Cardiac ventricle fibroblast (primary cell): ENCODE results near the gene ARL9. TPM values are rescaled to one million over a fixed set of nuclear protein-coding genes. Genes with fewer than 3 reads are reported as not detected.

Source experiments
- total RNA-seq: library from RNA; depleted of rRNA; stranded (reverse); fragments of >200 nt; gene quantifications from 2 replicates; pipeline ENCODE4 v1.2.3, GENCODE V29; 2015

Gene ARL9, protein sequence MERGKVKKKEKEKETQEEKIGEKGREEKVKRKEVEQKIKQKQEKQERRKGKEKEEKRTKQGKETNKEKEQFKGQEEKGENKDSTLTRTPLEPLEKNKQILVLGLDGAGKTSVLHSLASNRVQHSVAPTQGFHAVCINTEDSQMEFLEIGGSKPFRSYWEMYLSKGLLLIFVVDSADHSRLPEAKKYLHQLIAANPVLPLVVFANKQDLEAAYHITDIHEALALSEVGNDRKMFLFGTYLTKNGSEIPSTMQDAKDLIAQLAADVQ
- total RNA-seq: 0.62 and 1.2 TPM in 2 replicates

GRCh38 chr4:56505269-56506130, at the start of gene ARL9:
Gene ARL9 (plus strand): TSS chr4:56505791. CDS start chr4:56505863, 72 bp downstream.

DNA sequence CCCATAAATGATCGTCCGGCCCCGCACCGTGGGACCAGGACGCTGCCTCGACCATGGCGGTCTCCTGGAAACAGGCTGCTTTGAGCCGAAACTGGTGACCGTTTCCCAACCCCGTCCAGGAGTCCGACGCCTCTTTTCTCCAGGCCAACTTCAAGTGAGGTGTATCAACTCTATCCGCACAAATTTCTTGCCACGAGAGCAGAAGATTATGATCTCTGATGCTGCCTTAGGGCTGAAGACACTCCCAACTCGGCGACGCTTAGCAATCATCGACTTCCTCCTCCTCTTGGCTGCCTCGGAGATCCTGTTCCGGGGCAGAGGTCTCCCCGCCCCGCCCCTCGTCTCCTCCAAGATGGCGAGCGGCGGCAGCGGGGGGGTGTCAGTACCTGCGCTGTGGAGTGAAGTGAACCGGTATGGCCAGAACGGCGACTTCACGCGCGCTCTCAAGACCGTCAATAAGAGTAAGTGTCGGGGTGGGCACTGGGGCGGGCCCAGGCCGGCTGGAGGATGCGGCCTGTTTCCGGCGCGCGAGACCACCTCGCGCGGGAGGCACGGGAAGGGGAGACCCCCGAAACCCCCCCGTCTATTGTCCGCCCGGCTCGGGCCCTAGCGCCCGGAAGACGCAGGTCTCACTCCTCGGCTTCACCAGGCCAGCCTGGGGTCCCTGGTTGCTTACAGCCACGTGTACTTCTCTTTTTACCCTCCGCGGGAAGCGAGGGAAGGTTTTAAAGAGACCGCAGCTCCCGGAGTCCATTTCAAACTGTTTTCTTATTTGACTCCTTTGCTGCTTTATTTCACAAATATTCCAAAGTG, 38.1 kb upstream of the ARL9 start, which contains the start of gene SRP72:
TSS of gene SRP72 (plus strand) at position 334 of the 813 bp plus-strand sequence. CDS start at position 353, 19 bp downstream.

Other genes starting within 250 kb of the ARL9 start
- 6.1 and 6.4 TPM in 2 replicates for gene AASDH, start 118.3 kb upstream of the ARL9 start, total RNA-seq
- gene PPAT, start 70.2 kb upstream of the ARL9 start, total RNA-seq: 8.9 and 9.3 TPM in 2 replicates
- 52.5 and 66.7 TPM in 2 replicates for gene PAICS, start 69.5 kb upstream of the ARL9 start, total RNA-seq
- gene SRP72, start 38.2 kb upstream of the ARL9 start, total RNA-seq: 57.8 and 115 TPM in 2 replicates
- 2.0 TPM in 1 of 2 replicates, not detected in the other for gene HOPX, start 175.5 kb downstream of the ARL9 start, total RNA-seq